ENCODE results near the gene GTF3C5. TPM values are rescaled to one million over a fixed set of nuclear protein-coding genes. Genes with fewer than 3 reads are reported as not detected.

Gene GTF3C5
- polyA plus RNA-seq, 1 experiment = 47.7 TPM

DNA sequence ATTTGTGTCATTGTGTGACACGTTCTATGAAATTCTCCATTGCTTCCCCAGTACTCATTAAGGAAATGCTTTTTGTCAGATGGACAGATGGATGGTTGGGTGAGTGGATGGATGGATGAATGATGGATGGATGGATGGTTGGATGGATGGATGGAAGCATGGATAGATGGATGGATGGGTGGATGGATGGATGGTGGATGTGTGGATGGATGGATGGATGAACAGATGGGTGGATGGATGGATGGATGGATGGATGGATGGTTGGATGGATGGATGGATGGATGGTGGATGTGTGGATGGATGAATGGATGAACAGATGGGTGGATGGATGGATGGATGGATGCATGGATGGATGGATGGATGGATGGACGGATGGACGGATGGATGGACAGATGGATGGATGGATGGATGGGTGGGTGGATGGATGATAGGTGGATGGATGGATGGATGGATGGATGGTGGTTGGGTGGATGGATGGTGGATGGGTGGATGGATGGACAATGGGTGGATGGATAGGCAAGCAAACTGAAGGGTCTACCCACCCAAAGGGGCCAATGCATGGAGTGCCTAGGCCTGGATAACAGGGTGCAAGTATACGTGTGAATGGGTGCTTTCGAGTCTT, 24.0 kb upstream of the GTF3C5 start:
- peaks cover 5% of the 10 kb centered on the region; the same call in 1 of the 2 replicates for H3K27me3 ChIP-seq (ENCODE audit: control insufficient read depth, insufficient read depth, low read length)
- TF ChIP-seq, protein P1, sequence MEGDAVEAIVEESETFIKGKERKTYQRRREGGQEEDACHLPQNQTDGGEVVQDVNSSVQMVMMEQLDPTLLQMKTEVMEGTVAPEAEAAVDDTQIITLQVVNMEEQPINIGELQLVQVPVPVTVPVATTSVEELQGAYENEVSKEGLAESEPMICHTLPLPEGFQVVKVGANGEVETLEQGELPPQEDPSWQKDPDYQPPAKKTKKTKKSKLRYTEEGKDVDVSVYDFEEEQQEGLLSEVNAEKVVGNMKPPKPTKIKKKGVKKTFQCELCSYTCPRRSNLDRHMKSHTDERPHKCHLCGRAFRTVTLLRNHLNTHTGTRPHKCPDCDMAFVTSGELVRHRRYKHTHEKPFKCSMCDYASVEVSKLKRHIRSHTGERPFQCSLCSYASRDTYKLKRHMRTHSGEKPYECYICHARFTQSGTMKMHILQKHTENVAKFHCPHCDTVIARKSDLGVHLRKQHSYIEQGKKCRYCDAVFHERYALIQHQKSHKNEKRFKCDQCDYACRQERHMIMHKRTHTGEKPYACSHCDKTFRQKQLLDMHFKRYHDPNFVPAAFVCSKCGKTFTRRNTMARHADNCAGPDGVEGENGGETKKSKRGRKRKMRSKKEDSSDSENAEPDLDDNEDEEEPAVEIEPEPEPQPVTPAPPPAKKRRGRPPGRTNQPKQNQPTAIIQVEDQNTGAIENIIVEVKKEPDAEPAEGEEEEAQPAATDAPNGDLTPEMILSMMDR (IDR thresholded peaks at IDR 0.05; ENCODE audit: insufficient read depth, low read depth, low read length) = no peak
- no peak overlapping the region for H3K4me3 ChIP-seq (ENCODE audit: low read depth, low read length)
- DNase-seq (ENCODE audit: low read depth) = no peak
- POLR2A ChIA-PET = no interaction called here
- no peaks in the 10 kb centered on the region for H3K36me3 ChIP-seq (ENCODE audit: control insufficient read depth, insufficient read depth, low read length)
- CTCF ChIA-PET = interaction anchor here (6.3 kb wide), 1 partner anchor 16 kb away, joined by 46 read pairs; no protein-coding TSS in a partner anchor

- Histone ChIP-seq H3K4me3 (ENCODE audit: low read depth, low read length) (no peak overlapping the region), H3K36me3 (ENCODE audit: control insufficient read depth, insufficient read depth, low read length) (no peaks in the 10 kb centered on the region), H3K27me3 (ENCODE audit: control insufficient read depth, insufficient read depth, low read length) (peaks cover 5% of the 10 kb centered on the region; the same call in 1 of the 2 replicates)
- TF ChIP-seq, protein P1 (IDR thresholded peaks at IDR 0.05; ENCODE audit: insufficient read depth, low read depth, low read length) = no peak
- ChIA-PET CTCF (no interaction called here), POLR2A (no interaction called here)
- no peak for DNase-seq (ENCODE audit: low read depth)
These were observed 22.4 kb upstream of the GTF3C5 start for GRCh38 chr9:133008406-133008805.

DNA sequence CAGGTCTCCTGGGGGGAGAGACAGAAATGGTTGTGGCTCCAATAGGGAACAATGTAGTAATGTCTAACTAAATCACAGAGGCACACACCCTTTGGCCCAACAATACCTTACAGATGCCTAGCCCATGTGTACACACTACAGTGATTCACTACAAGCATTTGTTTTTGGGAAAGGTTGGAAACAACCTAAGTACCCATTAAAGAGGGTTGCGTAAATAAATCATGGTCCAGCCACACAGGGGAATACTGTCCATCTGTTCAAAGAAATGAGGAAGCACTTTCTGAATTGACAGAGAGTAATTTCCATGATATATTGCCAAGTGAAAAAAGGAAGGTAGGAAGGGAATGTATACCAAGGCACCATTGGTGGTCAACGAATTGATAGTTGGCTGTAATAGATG, 22.0 kb upstream of the GTF3C5 start:
- TF ChIP-seq, protein P1 (IDR thresholded peaks at IDR 0.05; ENCODE audit: insufficient read depth, low read depth, low read length) = no peak
- Histone ChIP-seq H3K27me3 (ENCODE audit: control insufficient read depth, insufficient read depth, low read length) (peaks cover 4% of the 10 kb centered on the region; the same call in 1 of the 2 replicates), H3K36me3 (ENCODE audit: control insufficient read depth, insufficient read depth, low read length) (no peaks in the 10 kb centered on the region), H3K4me3 (ENCODE audit: low read depth, low read length) (no peak overlapping the region)
- POLR2A ChIA-PET = no interaction called here
- DNase-seq (ENCODE audit: low read depth) = no peak
- CTCF ChIA-PET = no interaction called here

DNA sequence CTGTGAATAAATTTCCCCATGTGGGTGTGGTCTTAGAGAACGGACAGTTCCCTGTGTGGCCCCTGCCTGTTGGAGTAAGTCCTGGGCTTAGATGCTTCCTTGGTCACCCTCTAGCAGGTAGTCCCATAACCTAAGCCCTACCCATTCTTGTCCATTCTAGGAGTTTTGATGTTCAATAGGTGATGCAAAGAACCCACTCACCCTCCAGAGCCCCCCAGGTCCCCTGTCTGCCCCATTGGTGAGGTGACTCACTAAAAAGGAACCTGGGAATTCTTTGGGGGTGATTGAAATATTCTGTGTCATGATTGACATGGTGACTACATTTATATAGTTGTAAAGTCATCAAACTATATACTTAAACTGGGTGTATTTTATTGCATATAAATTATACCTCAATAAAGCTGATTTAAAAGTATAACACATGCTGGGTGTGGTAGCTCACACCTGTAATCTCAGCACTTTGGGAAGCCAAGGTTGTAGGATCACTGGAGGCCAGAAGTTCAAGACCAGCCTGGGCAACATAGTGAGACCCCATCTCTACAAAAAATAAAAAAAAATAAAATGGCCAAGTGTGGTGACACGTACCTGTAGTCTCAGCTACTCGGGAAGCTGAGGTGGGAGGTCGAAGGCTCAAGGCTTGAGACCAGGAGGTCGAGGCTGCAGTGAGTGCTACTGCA, 20.8 kb upstream of the GTF3C5 start:
- Histone ChIP-seq H3K4me3 (ENCODE audit: low read depth, low read length) (no peak overlapping the region), H3K27me3 (ENCODE audit: control insufficient read depth, insufficient read depth, low read length) (no peaks in the 10 kb centered on the region), H3K36me3 (ENCODE audit: control insufficient read depth, insufficient read depth, low read length) (no peaks in the 10 kb centered on the region)
- TF ChIP-seq, protein P1 (IDR thresholded peaks at IDR 0.05; ENCODE audit: insufficient read depth, low read depth, low read length) = no peak
- ChIA-PET POLR2A (no interaction called here), CTCF (interaction anchor here (1.1 to 4.6 kb wide), 2 partner anchors 13 to 32 kb away, joined by 4 to 55 read pairs; partner anchors contain the start of gene GFI1B)
- no peak for DNase-seq (ENCODE audit: low read depth)

- POLR2A ChIA-PET = no interaction called here
- Histone ChIP-seq H3K27me3 (ENCODE audit: control insufficient read depth, insufficient read depth, low read length) (no peaks in the 10 kb centered on the region), H3K4me3 (ENCODE audit: low read depth, low read length) (no peak overlapping the region), H3K36me3 (ENCODE audit: control insufficient read depth, insufficient read depth, low read length) (no peaks in the 10 kb centered on the region)
- TF ChIP-seq, protein P1 (IDR thresholded peaks at IDR 0.05; ENCODE audit: insufficient read depth, low read depth, low read length) = no peak
- no peak for DNase-seq (ENCODE audit: low read depth)
- CTCF ChIA-PET = interaction anchor here (1.0 to 4.6 kb wide), 2 partner anchors 8 to 37 kb away, joined by 4 to 55 read pairs; no protein-coding TSS in a partner anchor
These were observed 16.1 kb upstream of the GTF3C5 start for GRCh38 chr9:133014696-133015095.

Data from BJ (cell line).